Colonic mucosa (tissue), 4 donors: Measurements from ENCODE around the gene HORMAD2. TPM values are rescaled to one million over a fixed set of nuclear protein-coding genes. Genes with fewer than 3 reads are reported as not detected.

Source experiments
- DNase-seq: peaks from one replicate; pipeline ENCODE4 v3.0.0-alpha.2; 2020
- H3K27ac ChIP-seq: fragments of 200-600 bp; one replicate; pipeline ENCODE4 v1.8.0; 2021
- H3K27me3 ChIP-seq: fragments of 200-600 bp; one replicate; pipeline ENCODE4 v1.8.0; 2021
- H3K36me3 ChIP-seq: fragments of 200-600 bp; one replicate; pipeline ENCODE4 v1.8.0; 2021
- H3K4me1 ChIP-seq: fragments of 200-600 bp; one replicate; pipeline ENCODE4 v1.8.0; 2021; ENCODE audit warnings: mild to moderate bottlenecking
- H3K4me3 ChIP-seq: fragments of 200-600 bp; one replicate; pipeline ENCODE4 v1.8.0; 2021
- H3K9ac ChIP-seq, 2 donors: one replicate each; pipeline ENCODE4 v1.7.0; 2013; ENCODE audit warnings: control low read depth in 2 of 2, low read depth in 2 of 2, low read length in 2 of 2
- H3K9me3 ChIP-seq: fragments of 200-600 bp; one replicate; pipeline ENCODE4 v1.8.0; 2021
- CTCF ChIP-seq: fragments of 200-600 bp; IDR thresholded peaks from one replicate; pipeline ENCODE4 v1.8.0; 2022; ENCODE audit warnings: antibody characterized with exemption, mild to moderate bottlenecking
- intact Hi-C: fragments of 100-400 bp; cut with DNase I; formaldehyde crosslinking; loops from one replicate; pipeline ENCODE4 v1.14.1; 2022
- total RNA-seq, 2 donors: library from RNA; stranded (reverse); fragmentation: NEBNext Ultra II Directional in 1 of 2; extraction: Animal tissue kit (Norgen Biotek cat#: 25700) in 1 of 2; gene quantifications; one replicate each; pipeline ENCODE4 v1.2.1, GENCODE V29; 2021
- donor health status: healthy.
- donor health status: DM: no; HTN: no; CAD: no.
- donor health status: DM: no; HTN: no; CAD: no.

Gene HORMAD2
- total RNA-seq, 2 donors from 2014 or later, result not detected

- Histone ChIP-seq H3K9ac (no peak overlapping the region), H3K4me1 (no peaks in the 10 kb centered on the region), H3K27me3 (no peaks in the 10 kb centered on the region), H3K4me3 (no peak overlapping the region), H3K36me3 (no peaks in the 10 kb centered on the region), H3K9me3 (no peaks in the 10 kb centered on the region), H3K27ac (no peak overlapping the region)
- no peak for DNase-seq
- no peak for TF ChIP-seq CTCF
- intact Hi-C loops, result no loop called here
Observed at GRCh38 chr22:30064172-30064571, 16.1 kb upstream of the HORMAD2 start.

- Histone ChIP-seq H3K36me3 (no peaks in the 10 kb centered on the region), H3K9ac (no peak overlapping the region)
- intact Hi-C loops, result no loop called here
Observed at GRCh38 chr22:30073743-30074142, 6.5 kb upstream of the HORMAD2 start.

GRCh38 chr22:30074147-30074546 lies 6.1 kb upstream of the HORMAD2 start:
- H3K36me3 ChIP-seq, result no peaks in the 10 kb centered on the region
- no peaks in the 10 kb centered on the region for H3K4me1 ChIP-seq
- H3K27ac ChIP-seq, result no peak overlapping the region
- DNase-seq, result no peak
- H3K27me3 ChIP-seq, result no peaks in the 10 kb centered on the region
- no peaks in the 10 kb centered on the region for H3K9me3 ChIP-seq
- H3K9ac ChIP-seq, result no peak overlapping the region
- intact Hi-C loops, result no loop called here
- TF ChIP-seq CTCF, result no peak
- H3K4me3 ChIP-seq, result no peak overlapping the region

More at GRCh38 chr22:30073743-30074142, 6.5 kb upstream of the HORMAD2 start:
- Histone ChIP-seq H3K9me3 (no peaks in the 10 kb centered on the region), H3K27me3 (no peaks in the 10 kb centered on the region), H3K4me1 (no peaks in the 10 kb centered on the region), H3K27ac (no peak overlapping the region), H3K4me3 (no peak overlapping the region)
- TF ChIP-seq CTCF, result no peak
- no peak for DNase-seq

- no peak for TF ChIP-seq CTCF
- Histone ChIP-seq H3K4me1 (no peaks in the 10 kb centered on the region), H3K36me3 (no peaks in the 10 kb centered on the region), H3K9me3 (no peaks in the 10 kb centered on the region), H3K9ac (no peak overlapping the region), H3K27me3 (no peaks in the 10 kb centered on the region), H3K27ac (no peak overlapping the region), H3K4me3 (no peak overlapping the region)
- no peak for DNase-seq
- intact Hi-C loops, result no loop called here
Observed at GRCh38 chr22:30074994-30075393, 5.3 kb upstream of the HORMAD2 start.

GRCh38 chr22:30077279-30077880 lies 2.9 kb upstream of the HORMAD2 start:
- Histone ChIP-seq H3K27me3 (no peaks in the 10 kb centered on the region), H3K4me1 (no peaks in the 10 kb centered on the region), H3K9ac (no peak overlapping the region), H3K27ac (no peak overlapping the region), H3K9me3 (no peaks in the 10 kb centered on the region), H3K36me3 (no peaks in the 10 kb centered on the region), H3K4me3 (no peak overlapping the region)
- intact Hi-C loops, result no loop called here
- no peak for TF ChIP-seq CTCF
- no peak for DNase-seq
